GM18526 (cell line): ENCODE data around the gene PDLIM5.

ENCODE experiments used
- POLR2A ChIP-seq: IDR thresholded peaks from 3 replicates; pipeline ENCODE4 v1.6.1; 2011; ENCODE audit not compliant: insufficient read length; ENCODE audit errors: extremely low read depth

PDLIM5 gene

DNA sequence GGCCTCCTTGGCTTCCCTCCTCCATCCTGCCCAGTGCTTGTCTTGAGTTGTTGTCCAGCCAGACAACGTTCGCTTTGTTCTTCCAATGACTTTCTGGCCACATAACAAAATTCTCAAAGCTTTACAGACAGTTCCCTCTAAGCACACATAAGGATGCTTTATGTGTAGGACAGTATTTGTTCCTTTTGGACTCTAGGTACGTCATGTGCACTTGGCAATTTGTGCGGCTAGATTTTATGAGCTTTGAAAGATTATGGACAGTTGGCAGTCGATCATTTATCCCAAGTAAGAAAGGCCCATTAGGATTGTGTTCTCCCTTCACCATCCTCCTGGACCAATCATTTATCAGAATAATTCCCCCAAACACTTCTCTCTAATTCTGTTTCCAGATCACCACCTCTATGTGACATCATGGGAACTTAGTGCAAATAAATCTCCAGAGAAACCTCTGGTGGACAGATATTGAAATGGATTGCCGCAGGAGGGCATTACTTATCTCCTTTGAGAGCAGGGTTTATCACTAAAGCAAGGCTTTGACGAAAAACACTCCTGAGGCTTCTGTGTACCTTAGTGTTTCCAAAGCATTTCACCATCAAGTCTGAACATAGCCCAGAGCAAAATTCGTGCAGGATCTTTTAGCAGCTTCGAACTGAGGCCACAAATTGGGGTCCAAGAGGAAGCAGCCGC lies 228.6 kb downstream of the PDLIM5 start:
- TF ChIP-seq POLR2A = no peak

DNA sequence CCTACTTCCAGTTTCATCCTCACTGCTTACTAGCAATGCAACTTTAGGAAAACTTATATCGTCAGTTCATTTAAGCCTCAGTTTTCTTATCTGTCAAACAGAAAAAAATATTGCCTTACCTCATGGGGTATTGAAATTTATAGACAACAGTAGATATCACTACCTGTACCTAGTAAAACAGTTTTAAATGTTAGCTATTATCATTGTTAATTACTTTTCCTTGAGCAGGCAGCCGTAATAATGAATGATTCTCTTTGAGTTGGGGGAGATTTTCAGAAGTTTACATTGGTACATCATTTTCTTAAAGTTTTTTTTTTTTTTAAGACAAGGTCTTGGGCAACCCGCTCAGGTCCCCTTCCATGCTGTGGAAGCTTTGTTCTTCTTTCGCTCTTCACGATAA lies 234.3 kb downstream of the PDLIM5 start:
- TF ChIP-seq POLR2A = no peak

DNA sequence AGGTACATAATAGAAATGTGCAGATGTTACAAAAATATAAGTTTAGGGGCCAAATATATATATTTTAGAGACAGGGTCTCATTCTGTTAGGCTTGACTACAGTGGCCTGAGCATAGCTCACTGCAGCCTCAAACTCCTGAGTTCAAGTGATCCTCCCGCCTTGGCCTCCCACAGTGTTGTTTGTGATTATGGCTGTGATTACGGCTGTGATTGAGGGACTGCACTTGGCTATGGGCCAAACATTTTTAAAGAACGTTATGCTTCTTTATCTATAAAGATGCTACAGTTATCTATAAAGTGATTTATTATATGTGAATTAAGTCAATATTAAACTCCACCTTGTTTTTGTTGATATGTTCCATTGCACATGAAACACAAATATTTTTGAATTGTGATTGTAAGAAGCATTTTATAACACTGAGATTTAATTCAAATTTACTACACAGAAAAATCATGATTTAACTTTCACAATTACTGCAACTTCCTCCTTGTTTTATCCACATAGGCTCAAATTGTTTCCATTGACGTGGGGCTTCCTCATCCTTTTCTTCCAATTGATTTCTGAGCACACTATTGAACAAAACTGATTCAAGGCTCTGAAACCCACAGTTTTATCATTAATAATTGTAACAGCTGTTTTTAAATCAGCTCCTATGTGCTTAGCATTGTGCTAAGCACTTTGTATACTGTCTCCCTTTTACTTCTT lies 237.6 kb downstream of the PDLIM5 start:
- TF ChIP-seq POLR2A = no peak

DNA sequence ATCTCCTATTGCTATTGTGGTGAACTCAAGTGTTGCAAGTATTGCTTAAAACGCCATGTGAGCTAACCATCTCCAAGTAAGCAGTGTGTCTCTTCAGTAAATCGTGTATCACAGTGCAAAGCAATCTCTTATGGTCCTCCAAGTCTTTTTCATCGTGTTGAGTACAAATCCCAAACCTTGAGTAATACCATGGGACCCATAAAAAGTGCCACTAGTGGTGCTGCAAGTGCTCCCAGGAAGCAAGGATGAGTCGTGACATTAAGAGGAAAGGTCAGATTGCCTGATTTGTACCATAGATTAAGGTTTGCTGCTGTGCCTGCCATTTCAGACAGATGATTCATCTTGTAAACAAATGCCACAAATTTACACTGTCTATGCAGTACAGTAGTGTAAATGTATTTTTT lies 239.1 kb downstream of the PDLIM5 start:
- TF ChIP-seq POLR2A = no peak

DNA sequence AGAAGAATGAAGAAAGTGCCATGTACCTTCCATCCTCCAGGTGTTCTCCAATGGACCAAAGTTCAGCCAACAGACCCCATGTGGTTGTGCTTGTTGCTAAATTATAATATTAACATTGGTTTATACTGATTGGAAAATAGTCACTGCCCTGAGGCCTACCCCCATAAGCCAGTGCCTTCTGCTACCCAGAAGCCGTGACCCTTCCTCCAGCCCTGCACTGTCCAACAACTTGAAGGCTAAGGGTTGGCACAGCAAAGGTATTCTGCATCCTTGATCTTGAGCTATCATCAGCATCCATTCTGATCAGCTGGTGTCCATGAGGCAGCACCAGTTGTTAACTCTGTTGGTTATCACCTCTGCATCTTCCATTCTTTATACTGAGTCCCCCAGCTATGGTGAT lies 239.8 kb downstream of the PDLIM5 start:
- TF ChIP-seq POLR2A = no peak

DNA sequence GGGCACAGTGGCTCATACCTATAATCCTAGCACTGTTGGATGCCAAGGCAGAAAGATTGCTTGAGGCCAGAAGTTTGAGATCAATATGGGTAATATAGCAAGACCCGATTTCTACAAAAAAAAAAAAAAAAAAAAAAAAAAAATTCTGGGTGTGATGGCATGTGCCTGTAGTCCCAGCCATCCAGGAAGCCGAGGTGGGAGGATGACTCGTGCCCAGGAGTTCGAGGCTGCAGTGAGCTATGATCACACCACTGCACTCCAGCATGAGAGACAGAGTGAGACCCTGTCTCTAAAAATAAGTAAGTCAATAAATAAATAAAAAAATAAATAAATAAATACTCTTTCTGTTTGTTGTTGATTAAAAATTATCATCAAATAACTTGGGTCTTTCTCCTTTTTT lies 243.6 kb downstream of the PDLIM5 start:
- TF ChIP-seq POLR2A = no peak

DNA sequence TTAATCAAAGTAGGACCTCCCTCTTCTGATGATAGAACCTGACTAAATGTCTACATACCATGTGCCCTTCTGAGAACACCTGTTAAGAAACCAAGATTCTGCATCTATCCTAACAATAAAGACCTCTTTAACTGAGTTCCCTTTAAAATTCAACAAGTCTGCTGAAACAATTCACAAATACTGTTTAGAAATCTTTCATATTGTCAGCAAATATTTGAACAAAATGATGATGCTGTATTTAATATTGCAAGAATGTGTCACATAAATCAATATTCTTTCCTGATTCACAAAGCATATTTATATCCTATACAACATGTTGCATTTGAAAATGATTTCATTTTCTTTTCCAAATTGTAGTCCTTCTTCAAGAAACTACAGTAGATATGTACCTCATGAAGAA lies 246.4 kb downstream of the PDLIM5 start:
- no peak for TF ChIP-seq POLR2A

DNA sequence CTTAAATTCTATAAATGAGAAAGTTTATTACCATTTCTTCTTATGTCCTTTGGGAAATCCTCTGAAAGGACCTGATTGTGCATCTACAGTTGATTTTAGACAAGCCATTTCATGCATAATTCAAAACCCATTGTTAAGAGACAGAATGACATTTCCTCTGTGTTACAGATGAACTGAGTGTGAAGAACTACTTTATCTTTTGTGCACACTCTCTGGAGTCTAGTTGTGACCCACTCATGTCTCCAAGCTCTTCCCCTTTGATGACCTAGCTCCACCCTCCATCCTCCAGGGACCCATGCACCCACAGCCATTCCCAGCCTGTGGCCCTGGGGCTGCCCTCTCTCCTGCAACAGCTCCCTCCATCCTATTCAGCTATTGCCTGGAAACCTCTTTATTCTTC lies 248.6 kb downstream of the PDLIM5 start:
- no peak for TF ChIP-seq POLR2A

DNA sequence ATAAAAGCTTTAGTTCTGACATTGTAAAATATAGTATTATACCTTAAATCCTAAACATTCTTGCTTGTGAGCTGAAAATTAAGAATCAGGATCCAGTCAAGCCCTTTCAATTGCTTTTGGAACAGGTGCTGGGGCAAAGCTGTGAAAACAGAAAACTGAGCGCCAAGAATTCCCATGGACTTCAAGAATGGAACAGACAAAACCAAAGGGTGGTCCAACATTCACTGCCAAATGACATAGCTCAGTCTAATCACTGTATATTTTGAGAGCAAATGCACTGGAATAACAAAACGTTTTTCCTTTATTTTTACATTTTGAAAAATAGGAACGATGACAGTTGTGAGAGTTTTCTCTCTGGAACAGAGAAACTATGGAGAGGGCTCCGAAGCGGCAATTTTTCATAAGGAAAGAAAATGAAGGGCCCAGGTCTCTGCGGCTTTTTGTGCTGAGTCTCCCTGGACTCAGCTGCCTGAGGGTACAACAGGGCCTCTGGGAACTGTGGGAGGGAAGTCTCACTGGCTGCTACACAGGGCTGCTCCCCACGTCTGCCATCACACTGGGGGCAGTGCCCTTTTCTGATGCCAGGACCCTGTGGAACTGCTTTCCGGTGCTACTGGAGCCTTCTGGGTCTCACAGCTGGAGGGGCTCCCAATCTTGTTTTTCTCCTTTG lies 250.0 kb downstream of the PDLIM5 start:
- TF ChIP-seq POLR2A = no peak

DNA sequence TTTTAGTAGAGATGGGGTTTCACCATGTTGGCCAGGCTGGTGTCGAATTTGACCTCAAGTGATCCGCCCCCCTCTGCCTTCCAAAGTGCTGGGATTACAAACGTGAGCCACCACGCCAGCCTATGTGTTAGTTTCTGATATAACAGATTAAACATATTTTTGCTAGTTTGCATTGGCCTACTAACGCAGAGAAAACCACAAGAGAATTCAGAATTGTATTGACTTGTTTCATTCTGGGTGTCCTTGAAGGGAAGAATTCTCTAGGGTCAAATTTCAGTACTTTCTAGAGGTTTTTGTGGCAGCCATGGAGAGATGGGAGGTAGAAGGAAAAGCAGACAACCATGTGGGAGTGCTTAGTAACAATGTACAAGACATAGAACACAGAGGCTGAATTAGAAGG lies 259.9 kb downstream of the PDLIM5 start:
- TF ChIP-seq POLR2A = no peak

DNA sequence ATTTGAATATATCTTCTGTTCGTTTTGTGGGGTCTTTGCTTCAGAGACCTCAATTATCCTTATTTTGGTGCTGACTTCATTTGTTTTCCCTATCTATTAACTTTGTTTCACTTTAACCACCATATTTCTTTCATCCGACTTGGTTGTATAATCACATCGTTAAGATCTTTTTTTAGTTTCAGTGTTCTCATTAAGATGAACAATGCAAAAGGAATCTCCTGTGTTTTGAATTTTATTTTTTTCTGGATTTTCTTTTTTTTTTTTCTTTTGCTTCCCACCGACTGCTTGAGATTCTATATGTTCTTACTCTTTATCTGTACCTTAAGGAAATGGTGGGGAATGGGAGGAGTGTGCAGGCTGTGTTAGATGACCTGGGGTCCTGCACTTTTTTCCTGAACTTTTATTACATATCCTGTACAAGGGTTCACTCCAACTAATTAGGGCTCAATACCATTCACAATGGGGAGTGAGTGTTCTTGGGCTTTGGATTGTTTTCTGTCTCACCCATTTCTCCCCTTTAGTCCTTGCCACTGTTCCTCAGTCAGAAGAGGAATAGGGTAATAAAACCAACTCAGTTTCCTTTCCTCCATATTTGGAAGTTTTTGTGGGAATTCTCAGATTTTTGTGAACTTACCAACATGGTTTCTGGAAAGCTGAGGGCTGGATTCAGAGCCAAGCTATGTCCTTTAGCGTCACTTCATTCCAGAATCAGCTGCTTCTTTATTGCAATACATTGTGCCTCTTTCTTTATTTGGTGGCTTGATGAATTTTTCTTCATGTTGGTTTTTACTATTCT lies 262.8 kb downstream of the PDLIM5 start:
- no peak for TF ChIP-seq POLR2A

DNA sequence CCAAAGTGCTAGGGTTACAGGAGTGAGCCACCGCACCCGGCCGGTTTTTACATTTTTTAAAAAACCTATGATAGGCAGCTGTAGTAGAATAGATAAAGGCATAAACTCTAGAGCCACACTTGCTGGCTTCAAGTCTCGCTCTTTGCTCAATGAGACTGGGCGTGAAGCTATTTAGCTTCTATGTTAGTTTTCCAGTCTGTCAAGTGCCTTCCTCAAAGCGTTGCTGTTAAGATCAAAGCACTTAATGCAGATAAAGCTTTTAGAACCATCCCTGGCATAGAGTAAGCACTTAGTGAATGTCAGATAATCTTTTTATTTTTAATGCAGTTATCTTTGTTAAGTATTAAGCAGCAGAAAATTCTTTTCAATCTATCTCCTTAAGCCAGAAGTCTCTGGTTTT lies 264.0 kb downstream of the PDLIM5 start:
- no peak for TF ChIP-seq POLR2A
